Measurements from ENCODE around the gene C1orf116. TPM values are rescaled to one million over a fixed set of nuclear protein-coding genes. Genes with fewer than 3 reads are reported as not detected.

The C1orf116 gene
- polyA plus RNA-seq, 3 donors: 0.03 to 0.04 TPM; not detected in 1

DNA sequence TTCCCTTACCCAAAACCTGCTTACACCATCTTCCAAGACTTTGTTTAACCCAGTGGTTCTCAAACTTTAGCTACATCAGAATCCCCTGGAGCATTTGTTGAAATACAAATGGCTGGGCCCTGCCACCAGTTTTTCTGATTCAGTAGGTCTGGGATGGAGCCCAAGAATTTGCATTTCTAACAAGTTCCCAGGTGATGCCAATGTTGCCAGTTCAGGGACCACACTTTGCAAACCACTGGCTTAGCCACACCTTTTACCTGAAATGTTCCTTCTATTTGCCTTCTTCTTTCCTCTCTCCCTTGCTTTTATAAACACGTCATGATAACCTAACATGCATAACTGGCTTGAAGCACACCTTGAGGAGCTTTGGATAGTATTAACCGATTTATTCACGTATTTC is 46.2 kb downstream of the C1orf116 start:
- no peaks in the 10 kb centered on the region for H3K4me1 Mint-ChIP-seq

DNA sequence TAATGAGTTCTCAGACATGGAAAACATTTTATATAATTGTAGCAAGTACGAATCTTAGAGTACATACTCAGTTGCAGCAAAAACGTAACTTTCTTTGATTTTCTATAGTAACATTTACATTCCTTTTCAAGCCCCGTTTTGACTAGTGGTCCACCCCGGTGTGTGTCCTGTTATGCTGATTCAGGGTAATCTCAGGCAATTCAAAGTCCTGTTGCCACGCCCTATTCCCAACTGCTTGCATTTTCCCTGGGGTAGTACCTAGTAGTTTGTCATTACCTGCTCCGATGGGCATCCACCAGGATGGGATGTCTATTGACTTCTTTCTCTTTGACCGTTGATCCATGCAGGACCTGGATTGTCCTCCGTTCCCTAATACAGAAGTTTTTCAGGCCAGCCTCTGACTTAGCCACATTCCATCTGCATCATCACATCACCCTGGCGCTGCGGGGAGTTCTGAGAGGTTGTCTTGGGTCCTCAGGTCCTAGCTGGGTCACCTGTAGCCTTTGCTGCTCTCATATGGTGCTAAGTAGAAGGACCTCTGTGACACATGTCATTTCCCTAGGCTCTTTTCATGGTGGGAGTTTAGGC is 47.3 kb downstream of the C1orf116 start:
- peaks cover 7 to 12% (median 9%) of the 10 kb centered on the region in 3 donors for H3K27me3 Mint-ChIP-seq (ENCODE audit: low read depth in 3 of 3)

More for the DNA sequence above, 46.2 kb downstream of the C1orf116 start:
- H3K27ac Mint-ChIP-seq: no peak overlapping the region
- no peaks in the 10 kb centered on the region for H3K9me3 Mint-ChIP-seq
- Histone ChIP-seq H3K27ac (ENCODE audit: low read depth in 1 of 2, low read length in 2 of 2) (no peak overlapping the region), H3K4me2 (replicated peaks; ENCODE audit: extremely low read depth, low read length, poor library complexity, severe bottlenecking) (no peak overlapping the region), H3K9ac (ENCODE audit: insufficient read depth, low read length, poor library complexity, severe bottlenecking) (no peak overlapping the region), H3K4me3 (replicated peaks in 1 of 3; ENCODE audit: low read depth in 2 of 3, low read length in 3 of 3) (no peak overlapping the region), H3K36me3 (replicated peaks in 1 of 2; ENCODE audit: control insufficient read depth in 1 of 2, insufficient read depth in 2 of 2, low read length in 2 of 2) (no peaks in the 10 kb centered on the region), H3K79me2 (ENCODE audit: insufficient read depth, low read length) (no peaks in the 10 kb centered on the region), H2AFZ (ENCODE audit: insufficient read depth, low read depth, low read length, poor library complexity, severe bottlenecking) (no peak overlapping the region), H3K4me1 (ENCODE audit: control insufficient read depth in 1 of 2, insufficient read depth in 2 of 2, low read length in 2 of 2) (no peaks in the 10 kb centered on the region), H3K9me3 (replicated peaks in 1 of 2; ENCODE audit: control insufficient read depth in 1 of 2, insufficient read depth in 1 of 2, low read length in 2 of 2) (no peaks in the 10 kb centered on the region), H3K27me3 (ENCODE audit: control insufficient read depth in 2 of 2, insufficient read depth in 2 of 2, low read length in 2 of 2) (peaks cover 0 to 4% of the 10 kb centered on the region in 2 donors), H4K20me1 (ENCODE audit: insufficient read depth, low read length) (no peaks in the 10 kb centered on the region)
- H3K27me3 Mint-ChIP-seq (ENCODE audit: low read depth in 3 of 3): peaks cover 6 to 12% (median 9%) of the 10 kb centered on the region in 3 donors
- no peak overlapping the region for H3K4me3 Mint-ChIP-seq
- intact Hi-C loops (cut with micrococcal nuclease): no loop called here
- WGBS (ENCODE audit: insufficient coverage): 100% methylated on average over 1 of the region's 3 CpGs
- DNase-seq: no peak
- TF ChIP-seq CTCF (IDR thresholded peaks at IDR 0.05): no peak
- H3K36me3 Mint-ChIP-seq: no peaks in the 10 kb centered on the region

More for the DNA sequence above, 47.3 kb downstream of the C1orf116 start:
- no peaks in the 10 kb centered on the region for H3K4me1 Mint-ChIP-seq
- no peak for TF ChIP-seq CTCF (IDR thresholded peaks at IDR 0.05)
- H3K9me3 Mint-ChIP-seq: no peaks in the 10 kb centered on the region
- H4K20me1 ChIP-seq (ENCODE audit: insufficient read depth, low read length): no peaks in the 10 kb centered on the region
- no peak overlapping the region for H3K4me3 ChIP-seq (replicated peaks in 1 of 3; ENCODE audit: low read depth in 2 of 3, low read length in 3 of 3)
- intact Hi-C loops (cut with micrococcal nuclease): no loop called here
- H3K27me3 ChIP-seq (ENCODE audit: control insufficient read depth in 2 of 2, insufficient read depth in 2 of 2, low read length in 2 of 2): peaks cover 0 to 4% of the 10 kb centered on the region in 2 donors
- no peaks in the 10 kb centered on the region for H3K4me1 ChIP-seq (ENCODE audit: control insufficient read depth in 1 of 2, insufficient read depth in 2 of 2, low read length in 2 of 2)
- H3K4me2 ChIP-seq (replicated peaks; ENCODE audit: extremely low read depth, low read length, poor library complexity, severe bottlenecking): no peak overlapping the region
- no peak overlapping the region for H3K27ac ChIP-seq (ENCODE audit: low read depth in 1 of 2, low read length in 2 of 2)
- H2AFZ ChIP-seq (ENCODE audit: insufficient read depth, low read depth, low read length, poor library complexity, severe bottlenecking): no peak overlapping the region
- no peak overlapping the region for H3K9ac ChIP-seq (ENCODE audit: insufficient read depth, low read length, poor library complexity, severe bottlenecking)
- H3K79me2 ChIP-seq (ENCODE audit: insufficient read depth, low read length): no peaks in the 10 kb centered on the region
- no peaks in the 10 kb centered on the region for H3K36me3 Mint-ChIP-seq
- WGBS (ENCODE audit: insufficient coverage): 94% methylated on average over 7 of the region's 10 CpGs
- H3K9me3 ChIP-seq (replicated peaks in 1 of 2; ENCODE audit: control insufficient read depth in 1 of 2, insufficient read depth in 1 of 2, low read length in 2 of 2): no peaks in the 10 kb centered on the region
- no peaks in the 10 kb centered on the region for H3K36me3 ChIP-seq (replicated peaks in 1 of 2; ENCODE audit: control insufficient read depth in 1 of 2, insufficient read depth in 2 of 2, low read length in 2 of 2)
- no peak for DNase-seq
- H3K27ac Mint-ChIP-seq: no peak overlapping the region
- no peak overlapping the region for H3K4me3 Mint-ChIP-seq
